ENCODE measurements around the gene HSPB7.

The HSPB7 gene

GRCh38 chr1:15966956-15967344, 50.9 kb downstream of the HSPB7 start:
- CTCF ChIA-PET, result no interaction called here
- H3K9me3 ChIP-seq (ENCODE audit: control insufficient read depth, insufficient read depth, low read depth, low read length), result no peaks in the 10 kb centered on the region
- TF ChIP-seq PRDM10 (tag by site-specific recombination; IDR thresholded peaks at IDR 0.05) (no peak), HOXA7 (CRISPR knock-in tag; IDR thresholded peaks at IDR 0.05; ENCODE audit: borderline replicate concordance) (no peak), ZBTB48 (tag by site-specific recombination; IDR thresholded peaks at IDR 0.05) (no peak), OVOL3 (tag by site-specific recombination; IDR thresholded peaks at IDR 0.05) (no peak), HOXC10 (CRISPR knock-in tag; IDR thresholded peaks at IDR 0.05) (no peak), ZNF580 (tag by site-specific recombination; IDR thresholded peaks at IDR 0.05) (no peak), ZBTB20 (tag by site-specific recombination; IDR thresholded peaks at IDR 0.05) (no peak), ZNF621 (tag by site-specific recombination; IDR thresholded peaks at IDR 0.05) (no peak), ZNF354C (tag by site-specific recombination; IDR thresholded peaks at IDR 0.05; ENCODE audit: borderline replicate concordance, low read depth) (no peak), ZNF704 (tag by site-specific recombination; IDR thresholded peaks at IDR 0.05) (no peak), ZNF843 (tag by site-specific recombination; IDR thresholded peaks at IDR 0.05) (no peak), ZSCAN18 (tag by site-specific recombination; IDR thresholded peaks at IDR 0.05) (no peak), ZNF707 (tag by site-specific recombination; IDR thresholded peaks at IDR 0.05) (no peak), ZNF214 (tag by site-specific recombination; IDR thresholded peaks at IDR 0.05; ENCODE audit: borderline replicate concordance) (no peak), SP3 (tag by site-specific recombination; IDR thresholded peaks at IDR 0.05) (no peak), ZNF510 (tag by site-specific recombination; IDR thresholded peaks at IDR 0.05; ENCODE audit: insufficient replicate concordance) (no peak), ZNF133 (tag by site-specific recombination; IDR thresholded peaks at IDR 0.05) (no peak), ZNF501 (tag by site-specific recombination; IDR thresholded peaks at IDR 0.05) (no peak), IKZF3 (tag by site-specific recombination; IDR thresholded peaks at IDR 0.05) (no peak), ZNF513 (tag by site-specific recombination; IDR thresholded peaks at IDR 0.05) (no peak)
- no peak overlapping the region for H3K27ac ChIP-seq (ENCODE audit: extremely low read depth, low read depth, low read length)
- no peak overlapping the region for H3K4me3 ChIP-seq (ENCODE audit: low read depth, low read length)
- POLR2A ChIA-PET, result no interaction called here
- H3K36me3 ChIP-seq (ENCODE audit: control insufficient read depth in 2 of 2, insufficient read depth in 1 of 2, low read length in 2 of 2), result peaks cover 3 to 52% of the 10 kb centered on the region in 2 experiments; a peak in 2 of 3 replicates
- peaks cover 10% of the 10 kb centered on the region for H3K4me1 ChIP-seq (ENCODE audit: control insufficient read depth, insufficient read depth, low read length)

Measured in HEK293 (cell line).